MM.1S (cell line): ENCODE data around the gene SPOP.

Source experiments
- EZH2phosphoT487 ChIP-seq: fragments of 300-600 bp; sonication (generic); IDR thresholded peaks from 2 replicates; pipeline ENCODE4 v1.6.1; 2018; ENCODE audit warnings: antibody characterized with exemption, low read length
- TF ChIP-seq, protein P1 (sequence below): fragments of 300-600 bp; sonication (generic); IDR thresholded peaks from 2 replicates; pipeline ENCODE4 v1.5.1; 2016; ENCODE audit warnings: antibody characterized with exemption, low read length, mixed read lengths

DNA sequence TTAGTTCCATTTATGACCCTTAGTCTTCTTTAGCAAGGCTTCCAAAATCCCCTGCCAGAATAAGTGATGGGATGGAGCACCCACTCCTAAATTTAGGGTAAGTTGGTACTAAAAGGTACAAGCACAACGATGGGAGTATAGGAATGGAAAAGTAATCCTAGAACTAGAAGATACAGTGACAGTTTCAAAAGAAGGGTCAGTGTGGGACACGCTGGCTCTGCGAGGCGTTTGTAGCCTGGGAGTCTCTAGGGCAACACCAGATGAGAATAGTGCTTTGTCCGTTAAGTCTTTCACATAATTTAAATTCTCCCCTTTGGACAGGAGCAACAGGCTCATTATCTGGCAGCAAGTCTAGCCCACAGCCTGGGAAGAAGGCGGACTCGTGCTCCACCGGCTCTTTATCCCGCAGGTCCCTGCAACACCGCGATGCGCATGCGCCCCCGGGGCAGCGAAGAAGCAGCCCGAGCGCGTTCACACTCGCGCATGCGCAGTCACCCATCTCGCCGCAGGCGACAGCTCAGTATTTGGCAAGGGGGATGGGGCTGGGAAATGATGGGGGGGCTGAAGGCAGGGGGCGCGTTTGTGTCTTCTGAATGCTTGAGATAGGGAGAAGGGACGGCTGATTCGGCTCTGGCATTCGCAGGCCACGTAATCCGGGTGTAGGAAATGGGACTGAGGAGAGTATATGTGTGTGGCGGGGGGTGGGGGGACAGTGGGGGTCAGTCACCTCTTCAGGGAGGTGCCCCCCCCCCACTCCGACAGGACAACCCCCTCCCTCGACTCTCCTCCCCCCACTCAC lies 564 bp downstream of the SPOP start:
- TF ChIP-seq, protein P1, sequence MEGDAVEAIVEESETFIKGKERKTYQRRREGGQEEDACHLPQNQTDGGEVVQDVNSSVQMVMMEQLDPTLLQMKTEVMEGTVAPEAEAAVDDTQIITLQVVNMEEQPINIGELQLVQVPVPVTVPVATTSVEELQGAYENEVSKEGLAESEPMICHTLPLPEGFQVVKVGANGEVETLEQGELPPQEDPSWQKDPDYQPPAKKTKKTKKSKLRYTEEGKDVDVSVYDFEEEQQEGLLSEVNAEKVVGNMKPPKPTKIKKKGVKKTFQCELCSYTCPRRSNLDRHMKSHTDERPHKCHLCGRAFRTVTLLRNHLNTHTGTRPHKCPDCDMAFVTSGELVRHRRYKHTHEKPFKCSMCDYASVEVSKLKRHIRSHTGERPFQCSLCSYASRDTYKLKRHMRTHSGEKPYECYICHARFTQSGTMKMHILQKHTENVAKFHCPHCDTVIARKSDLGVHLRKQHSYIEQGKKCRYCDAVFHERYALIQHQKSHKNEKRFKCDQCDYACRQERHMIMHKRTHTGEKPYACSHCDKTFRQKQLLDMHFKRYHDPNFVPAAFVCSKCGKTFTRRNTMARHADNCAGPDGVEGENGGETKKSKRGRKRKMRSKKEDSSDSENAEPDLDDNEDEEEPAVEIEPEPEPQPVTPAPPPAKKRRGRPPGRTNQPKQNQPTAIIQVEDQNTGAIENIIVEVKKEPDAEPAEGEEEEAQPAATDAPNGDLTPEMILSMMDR: no peak
- no peak for TF ChIP-seq EZH2phosphoT487
